AG04450 (cell line): ENCODE measurements around the gene NEMP1. TPM values are rescaled to one million over a fixed set of nuclear protein-coding genes. Genes with fewer than 3 reads are reported as not detected.

Experiments used
- CTCF ChIA-PET: fragments of 300-600, 350-600 bp; formaldehyde crosslinking; extraction: SDS; loops from one replicate; lab custom pipeline; 2022; ENCODE audit warnings: antibody characterized with exemption, inconsistent platforms; lab: Charles Lee
- POLR2A ChIA-PET: fragments of 350-600 bp; formaldehyde crosslinking; extraction: SDS; loops from one replicate; lab custom pipeline; 2021; ENCODE audit warnings: antibody characterized with exemption, inconsistent platforms; lab: Yijun Ruan, JAX
- DNase-seq: peaks from one replicate; pipeline ENCODE4 v3.0.0-alpha.2; 2011; ENCODE audit warnings: low read depth, low spot score
- H3K27ac ChIP-seq: one replicate; pipeline ENCODE4 v1.5.1; 2012; ENCODE audit warnings: low read depth, low read length, control low read depth
- H3K27me3 ChIP-seq: one replicate; pipeline ENCODE4 v1.6.0; 2012; ENCODE audit warnings: low read length; ENCODE audit not compliant: control insufficient read depth, insufficient read depth
- H3K4me3 ChIP-seq: 2 replicates; pipeline ENCODE4 v1.5.1; 2011; ENCODE audit warnings: mild to moderate bottlenecking, low read depth, low read length, control low read depth
- H3K9me3 ChIP-seq: 2 replicates; pipeline ENCODE4 v1.5.1; 2012; ENCODE audit warnings: low read length; ENCODE audit not compliant: control insufficient read depth, insufficient read depth
- polyA plus RNA-seq: library from polyadenylated mRNA; depleted of rRNA; stranded (reverse); fragments of >200 nt; gene quantifications from 2 replicates; pipeline ENCODE4 v1.2.3, GENCODE V29; 2011
- TF ChIP-seq, protein P1 (sequence below): IDR thresholded peaks from 2 replicates; pipeline ENCODE4 v1.5.1; 2011; ENCODE audit warnings: low read depth, low read length, control low read depth, inconsistent platforms

Gene NEMP1
- polyA plus RNA-seq, 1 experiment, result 11.9 TPM

DNA sequence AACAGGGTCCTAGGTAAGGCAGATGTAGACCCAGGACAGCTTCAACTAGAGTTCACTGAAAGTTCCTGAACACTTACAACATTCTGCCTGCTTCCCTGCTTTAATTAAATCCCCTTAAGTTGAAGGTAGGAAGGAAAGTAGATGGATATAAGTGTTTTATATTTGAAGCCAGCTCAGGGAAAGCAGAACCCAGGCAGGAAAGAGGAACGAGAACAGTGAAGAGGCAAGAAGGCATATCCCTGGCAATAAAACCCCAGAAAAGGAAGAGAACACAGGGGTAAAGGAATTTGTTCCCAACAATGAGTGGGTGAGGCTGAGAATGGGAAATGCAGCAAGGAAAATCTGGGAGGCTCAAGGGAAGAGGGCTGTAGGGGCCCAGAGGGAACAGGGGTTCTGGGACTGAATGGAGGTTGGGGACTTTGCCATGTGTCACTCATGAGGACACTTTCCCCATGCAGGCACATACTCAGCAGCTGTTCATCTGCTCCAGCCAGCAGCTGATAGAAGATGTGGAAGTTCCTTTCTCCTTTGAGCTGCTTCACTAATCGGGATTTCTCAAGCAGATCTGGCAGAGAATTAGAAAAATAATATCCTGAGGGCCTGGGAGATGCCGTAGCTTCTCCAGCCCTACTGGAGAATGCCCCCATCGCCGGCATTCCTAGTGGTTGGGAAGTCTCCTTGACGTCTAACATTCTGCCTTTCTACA lies 32.4 kb downstream of the NEMP1 start:
- TF ChIP-seq, protein P1, sequence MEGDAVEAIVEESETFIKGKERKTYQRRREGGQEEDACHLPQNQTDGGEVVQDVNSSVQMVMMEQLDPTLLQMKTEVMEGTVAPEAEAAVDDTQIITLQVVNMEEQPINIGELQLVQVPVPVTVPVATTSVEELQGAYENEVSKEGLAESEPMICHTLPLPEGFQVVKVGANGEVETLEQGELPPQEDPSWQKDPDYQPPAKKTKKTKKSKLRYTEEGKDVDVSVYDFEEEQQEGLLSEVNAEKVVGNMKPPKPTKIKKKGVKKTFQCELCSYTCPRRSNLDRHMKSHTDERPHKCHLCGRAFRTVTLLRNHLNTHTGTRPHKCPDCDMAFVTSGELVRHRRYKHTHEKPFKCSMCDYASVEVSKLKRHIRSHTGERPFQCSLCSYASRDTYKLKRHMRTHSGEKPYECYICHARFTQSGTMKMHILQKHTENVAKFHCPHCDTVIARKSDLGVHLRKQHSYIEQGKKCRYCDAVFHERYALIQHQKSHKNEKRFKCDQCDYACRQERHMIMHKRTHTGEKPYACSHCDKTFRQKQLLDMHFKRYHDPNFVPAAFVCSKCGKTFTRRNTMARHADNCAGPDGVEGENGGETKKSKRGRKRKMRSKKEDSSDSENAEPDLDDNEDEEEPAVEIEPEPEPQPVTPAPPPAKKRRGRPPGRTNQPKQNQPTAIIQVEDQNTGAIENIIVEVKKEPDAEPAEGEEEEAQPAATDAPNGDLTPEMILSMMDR, result no peak
- DNase-seq, result no peak
- POLR2A ChIA-PET, result no interaction called here
- Histone ChIP-seq H3K9me3 (no peaks in the 10 kb centered on the region), H3K4me3 (no peak overlapping the region), H3K27me3 (peaks cover 23% of the 10 kb centered on the region), H3K27ac (no peak overlapping the region)
- CTCF ChIA-PET, result no interaction called here

- no peaks in the 10 kb centered on the region for H3K9me3 ChIP-seq
- H3K27me3 ChIP-seq, result peaks cover 28% of the 10 kb centered on the region
- ChIA-PET CTCF (no interaction called here), POLR2A (no interaction called here)
- no peak for DNase-seq
- no peak overlapping the region for H3K4me3 ChIP-seq
- TF ChIP-seq, protein P1, result no peak
- no peak overlapping the region for H3K27ac ChIP-seq
Observed at GRCh38 chr12:57044889-57045288, 33.7 kb downstream of the NEMP1 start.

GRCh38 chr12:57044468-57044867 lies 34.1 kb downstream of the NEMP1 start:
- TF ChIP-seq, protein P1, result no peak
- no peak for DNase-seq
- POLR2A ChIA-PET, result no interaction called here
- Histone ChIP-seq H3K4me3 (no peak overlapping the region), H3K27me3 (peaks cover 26% of the 10 kb centered on the region), H3K9me3 (no peaks in the 10 kb centered on the region), H3K27ac (no peak overlapping the region)
- CTCF ChIA-PET, result no interaction called here

DNA sequence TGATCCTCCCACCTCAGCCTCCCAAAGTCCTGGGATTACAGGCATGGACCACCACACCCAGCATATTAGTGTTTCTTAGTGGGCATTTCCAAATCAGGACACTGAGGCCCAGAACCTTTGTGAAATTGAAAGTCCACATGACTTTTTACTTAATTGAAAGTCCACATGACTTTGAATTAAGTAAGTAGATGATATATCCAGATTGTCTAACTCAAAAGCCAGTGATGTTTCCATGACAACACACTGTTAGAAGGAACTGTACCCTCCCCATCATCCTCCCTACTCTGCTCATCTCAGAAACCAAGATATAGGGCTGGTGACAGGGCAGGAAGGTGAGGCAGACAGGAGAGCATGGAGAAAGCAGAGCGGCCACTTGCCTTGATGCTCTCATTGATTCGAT lies 35.9 kb downstream of the NEMP1 start:
- H3K4me3 ChIP-seq, result no peak overlapping the region
- no peaks in the 10 kb centered on the region for H3K9me3 ChIP-seq
- H3K27me3 ChIP-seq, result peaks cover 32% of the 10 kb centered on the region
- ChIA-PET POLR2A (no interaction called here), CTCF (interaction anchor here (0.8 kb wide), 1 partner anchor 526 kb away, joined by 3 read pairs; no protein-coding TSS in a partner anchor)
- TF ChIP-seq, protein P1, result no peak
- no peak for DNase-seq
- no peak overlapping the region for H3K27ac ChIP-seq

GRCh38 chr12:57040750-57041149 lies 37.8 kb downstream of the NEMP1 start:
- H3K9me3 ChIP-seq, result no peaks in the 10 kb centered on the region
- TF ChIP-seq, protein P1, result no peak
- H3K27me3 ChIP-seq, result peaks cover 28% of the 10 kb centered on the region
- no peak overlapping the region for H3K27ac ChIP-seq
- POLR2A ChIA-PET, result no interaction called here
- CTCF ChIA-PET, result interaction anchor here (0.6 to 1.4 kb wide), 4 partner anchors 20 to 284 kb away, joined by 3 to 6 read pairs (median 3); no protein-coding TSS in a partner anchor
- H3K4me3 ChIP-seq, result no peak overlapping the region
- no peak for DNase-seq
